ENCODE data around the gene POC1A.
"Not testable (repeated sequence)": the region's sequence is repeated elsewhere in the genome, so short reads cannot be mapped to it uniquely, and the experiment has no call there.

The POC1A gene

DNA sequence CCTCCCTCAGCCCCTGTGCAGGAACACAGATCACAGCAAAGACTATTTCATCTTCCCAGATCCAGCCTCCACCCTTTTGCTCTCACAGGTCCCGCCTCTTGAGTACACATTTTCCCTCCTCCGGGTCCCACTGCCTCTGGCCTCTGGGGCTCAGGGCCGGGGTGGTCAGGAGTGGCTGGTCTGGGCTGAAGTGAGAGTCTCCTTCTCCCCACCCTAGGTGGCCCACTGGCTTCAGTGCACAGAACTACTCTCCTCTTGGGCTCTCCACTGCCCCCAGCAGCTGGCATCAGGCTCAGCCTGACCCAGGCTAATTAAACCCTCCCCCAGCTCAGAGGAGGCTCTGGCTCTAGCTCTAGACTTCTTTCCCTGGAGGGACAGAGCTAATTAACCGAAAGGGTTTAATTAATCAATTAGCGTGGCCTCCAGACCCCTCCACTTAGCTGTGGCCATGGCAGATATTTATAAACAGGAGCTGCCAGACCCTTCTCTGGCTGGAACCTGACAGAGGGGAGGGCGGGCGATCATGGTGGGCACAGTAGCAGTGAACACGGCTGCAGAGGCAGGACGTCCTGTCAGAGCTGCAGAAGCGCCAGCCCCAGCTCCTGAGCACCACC, 113.0 kb downstream of the POC1A start:
- ATAC-seq (no peak), DNase-seq (no peak)
- H3K27me3 Mint-ChIP-seq: no peaks in the 10 kb centered on the region
- no peaks in the 10 kb centered on the region for H3K9me3 Mint-ChIP-seq
- peaks cover 4% of the 10 kb centered on the region for H3K4me1 Mint-ChIP-seq
- no peak overlapping the region for H3K27ac Mint-ChIP-seq
- no peak overlapping the region for H3K4me3 Mint-ChIP-seq

GRCh38 chr3:52040600-52040999, 113.6 kb downstream of the POC1A start:
- Mint-ChIP-seq H3K9me3 (no peaks in the 10 kb centered on the region), H3K4me1 (peaks cover 4% of the 10 kb centered on the region), H3K27me3 (no peaks in the 10 kb centered on the region), H3K27ac (peak overlapping the region in 1 of 2 donors; percentile 45), H3K4me3 (no peak overlapping the region)
- DNase-seq: no peak
- ATAC-seq: no peak

DNA sequence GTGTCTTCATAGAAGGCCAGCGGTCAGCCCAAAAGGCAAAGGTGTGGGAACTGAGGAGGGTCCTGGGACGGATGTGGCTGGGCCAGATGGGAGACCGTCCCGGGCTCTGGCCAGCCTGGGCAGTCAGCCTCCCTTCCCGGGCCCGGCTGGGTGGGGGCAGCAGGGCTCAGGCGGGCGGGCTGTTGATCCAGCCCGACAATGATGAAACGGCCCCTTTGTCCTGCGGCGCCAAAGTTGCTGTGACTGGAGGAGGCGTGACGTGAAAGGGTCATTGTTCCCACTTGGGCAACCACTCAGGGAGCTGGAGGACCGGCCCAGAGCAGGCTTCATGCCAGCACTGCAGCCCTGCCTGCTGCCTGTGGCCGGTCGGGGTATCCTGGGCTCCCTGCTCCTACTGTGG, 114.4 kb downstream of the POC1A start:
- DNase-seq: no peak
- Mint-ChIP-seq H3K27me3 (no peaks in the 10 kb centered on the region), H3K27ac (no peak overlapping the region), H3K9me3 (no peaks in the 10 kb centered on the region), H3K4me3 (no peak overlapping the region), H3K4me1 (peaks cover 4% of the 10 kb centered on the region)
- ATAC-seq: no peak

GRCh38 chr3:52039426-52039825, 114.8 kb downstream of the POC1A start:
- peaks cover 4% of the 10 kb centered on the region for H3K4me1 Mint-ChIP-seq
- no peaks in the 10 kb centered on the region for H3K9me3 Mint-ChIP-seq
- no peak overlapping the region for H3K27ac Mint-ChIP-seq
- H3K4me3 Mint-ChIP-seq: no peak overlapping the region
- H3K27me3 Mint-ChIP-seq: no peaks in the 10 kb centered on the region
- ATAC-seq: no peak
- DNase-seq: no peak

- Mint-ChIP-seq H3K27me3 (no peaks in the 10 kb centered on the region), H3K9me3 (no peaks in the 10 kb centered on the region), H3K4me3 (no peak overlapping the region), H3K4me1 (peaks cover 4% of the 10 kb centered on the region), H3K27ac (no peak overlapping the region)
- ATAC-seq (no peak), DNase-seq (no peak)
Observed at GRCh38 chr3:52038227-52038626, 116.0 kb downstream of the POC1A start.

- Mint-ChIP-seq H3K27me3 (no peaks in the 10 kb centered on the region), H3K4me3 (no peak overlapping the region), H3K27ac (no peak overlapping the region), H3K9me3 (no peaks in the 10 kb centered on the region), H3K4me1 (peaks cover 4% of the 10 kb centered on the region)
- ATAC-seq (no peak), DNase-seq (no peak)
Observed at GRCh38 chr3:52037291-52037690, 116.9 kb downstream of the POC1A start.

- peak; percentile 41 for ATAC-seq
- DNase-seq: no peak
- H3K27me3 Mint-ChIP-seq: no peaks in the 10 kb centered on the region
- peak overlapping the region in 1 of 2 donors; percentile 19 for H3K27ac Mint-ChIP-seq
- H3K9me3 Mint-ChIP-seq: no peaks in the 10 kb centered on the region
- peaks cover 4% of the 10 kb centered on the region for H3K4me1 Mint-ChIP-seq
- H3K4me3 Mint-ChIP-seq: no peak overlapping the region
Observed at GRCh38 chr3:52036829-52037228, 117.4 kb downstream of the POC1A start.

DNA sequence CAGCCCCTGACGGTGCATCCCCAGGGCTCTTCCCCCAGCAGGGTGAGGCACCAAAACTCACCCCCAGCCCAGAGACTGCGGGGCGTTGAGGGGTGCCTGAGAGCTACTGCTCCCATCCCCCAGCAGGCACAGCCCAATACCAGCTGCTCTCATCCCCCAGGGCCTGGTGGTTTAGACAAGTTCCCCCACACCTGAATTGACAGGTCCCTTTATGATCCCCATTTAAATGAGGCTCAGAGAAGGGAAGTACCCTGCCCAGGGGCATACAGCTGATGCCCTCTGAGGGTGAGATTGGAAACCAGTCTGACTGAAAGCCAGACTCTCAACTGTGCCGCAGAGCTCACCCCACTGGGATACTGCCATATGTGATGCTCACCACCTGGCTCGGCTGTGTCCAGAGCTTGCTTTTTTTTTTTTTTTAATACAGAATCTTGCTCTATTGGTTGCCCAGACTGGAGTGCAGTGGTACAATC, 118.0 kb downstream of the POC1A start:
- no peaks in the 10 kb centered on the region for H3K27me3 Mint-ChIP-seq
- no peaks in the 10 kb centered on the region for H3K9me3 Mint-ChIP-seq
- H3K4me1 Mint-ChIP-seq: no peaks in the 10 kb centered on the region
- peak overlapping the region in 1 of 2 donors; percentile 19 for H3K27ac Mint-ChIP-seq
- DNase-seq: no peak
- H3K4me3 Mint-ChIP-seq: no peak overlapping the region
- ATAC-seq: no peak

DNA sequence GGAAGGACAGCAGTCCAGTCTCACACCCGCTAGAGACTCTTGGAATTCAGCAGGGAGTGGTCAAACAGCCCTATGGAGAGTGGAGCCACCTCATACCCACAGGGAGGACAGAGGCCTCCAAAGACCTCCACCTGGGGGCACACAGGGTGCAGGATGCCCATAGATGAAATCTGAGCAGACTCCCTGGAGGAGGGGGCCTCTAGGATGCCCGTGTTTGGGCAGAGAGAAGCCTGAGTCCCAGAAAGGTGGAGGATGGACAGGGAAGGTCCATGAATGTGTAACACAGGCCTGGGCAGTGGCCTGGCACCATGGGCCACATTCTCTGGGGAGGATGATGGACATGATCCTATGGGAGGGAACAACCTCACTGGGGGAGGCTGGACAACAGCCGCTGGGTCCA, 119.6 kb downstream of the POC1A start:
- ATAC-seq (no peak), DNase-seq (no peak)
- peak overlapping the region in 1 of 2 donors; percentile 31 for H3K27ac Mint-ChIP-seq
- H3K9me3 Mint-ChIP-seq: no peaks in the 10 kb centered on the region
- no peaks in the 10 kb centered on the region for H3K27me3 Mint-ChIP-seq
- H3K4me1 Mint-ChIP-seq: no peaks in the 10 kb centered on the region
- no peak overlapping the region for H3K4me3 Mint-ChIP-seq

GRCh38 chr3:52034212-52034611, 120.0 kb downstream of the POC1A start:
- H3K27me3 Mint-ChIP-seq: no peaks in the 10 kb centered on the region
- ATAC-seq (no peak), DNase-seq (no peak)
- H3K4me1 Mint-ChIP-seq: no peaks in the 10 kb centered on the region
- peak overlapping the region in 1 of 2 donors; percentile 54 for H3K27ac Mint-ChIP-seq
- no peak overlapping the region for H3K4me3 Mint-ChIP-seq
- H3K9me3 Mint-ChIP-seq: no peaks in the 10 kb centered on the region

- H3K4me3 Mint-ChIP-seq, DNase-seq, H3K27me3 Mint-ChIP-seq, H3K4me1 Mint-ChIP-seq, H3K27ac Mint-ChIP-seq, ATAC-seq, H3K9me3 Mint-ChIP-seq: not testable (repeated sequence)
Observed at GRCh38 chr3:52033748-52034147, 120.5 kb downstream of the POC1A start.

- no peaks in the 10 kb centered on the region for H3K4me1 Mint-ChIP-seq
- no peak overlapping the region for H3K27ac Mint-ChIP-seq
- no peaks in the 10 kb centered on the region for H3K27me3 Mint-ChIP-seq
- ATAC-seq: no peak
- H3K9me3 Mint-ChIP-seq: no peaks in the 10 kb centered on the region
- no peak overlapping the region for H3K4me3 Mint-ChIP-seq
- DNase-seq: no peak
Observed at GRCh38 chr3:52032702-52033408, 121.4 kb downstream of the POC1A start.

DNA sequence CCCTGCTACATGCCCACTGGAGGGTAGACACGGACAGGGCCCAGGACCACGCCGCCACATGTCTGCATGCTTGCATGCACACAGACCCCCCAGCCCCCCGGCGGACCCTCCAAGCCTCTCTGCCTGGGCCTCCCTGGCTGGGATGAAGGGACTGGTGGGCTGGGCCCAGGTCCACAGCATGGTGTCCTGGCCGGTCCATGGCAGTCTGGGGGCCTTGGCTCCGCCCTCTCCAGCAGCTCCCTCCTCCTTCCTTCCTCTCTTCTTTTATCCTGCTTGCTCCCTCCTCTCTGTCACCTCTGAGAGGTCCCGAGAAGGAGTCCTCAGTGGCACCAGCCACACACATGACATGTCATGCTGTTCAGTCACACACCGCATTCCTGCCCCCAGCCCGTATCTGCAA, 122.3 kb downstream of the POC1A start:
- DNase-seq: no peak
- Mint-ChIP-seq H3K27ac (peak overlapping the region in 1 of 2 donors; percentile 55), H3K4me3 (no peak overlapping the region), H3K4me1 (no peaks in the 10 kb centered on the region), H3K9me3 (no peaks in the 10 kb centered on the region), H3K27me3 (no peaks in the 10 kb centered on the region)
- peak; percentile 22 for ATAC-seq

DNA sequence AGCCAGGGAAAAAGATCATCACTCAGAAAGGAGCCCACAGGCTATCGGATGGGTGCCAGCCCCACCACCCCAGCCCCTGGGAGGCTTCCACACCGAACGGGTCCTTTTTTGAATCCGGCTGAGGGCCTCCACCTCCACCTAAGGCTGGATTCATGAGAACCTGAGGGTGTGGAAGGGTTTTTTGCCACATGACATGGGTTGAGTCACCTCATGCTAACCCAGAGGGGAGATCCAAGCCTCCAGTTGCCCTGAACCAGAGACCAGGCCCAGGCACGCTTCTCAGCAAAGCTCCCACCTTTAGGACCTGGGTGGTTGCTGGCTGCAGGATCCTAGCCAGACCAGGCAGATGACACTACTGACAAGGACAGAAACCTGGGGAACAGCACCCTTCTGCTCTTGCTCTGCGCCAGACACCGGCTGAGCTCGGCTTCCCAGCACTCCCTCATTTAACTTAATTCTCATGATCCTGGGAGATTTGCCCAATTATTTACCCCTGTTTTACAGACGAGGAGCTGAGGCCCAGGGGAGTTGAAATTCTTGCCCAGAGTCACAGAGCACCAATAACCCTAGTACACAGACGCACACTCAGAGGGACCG, 123.4 kb downstream of the POC1A start:
- H3K4me3 Mint-ChIP-seq: no peak overlapping the region
- H3K4me1 Mint-ChIP-seq: no peaks in the 10 kb centered on the region
- ATAC-seq (no peak), DNase-seq (no peak)
- no peaks in the 10 kb centered on the region for H3K27me3 Mint-ChIP-seq
- H3K9me3 Mint-ChIP-seq: no peaks in the 10 kb centered on the region
- H3K27ac Mint-ChIP-seq: peak overlapping the region in 1 of 2 donors; percentile 46

DNA sequence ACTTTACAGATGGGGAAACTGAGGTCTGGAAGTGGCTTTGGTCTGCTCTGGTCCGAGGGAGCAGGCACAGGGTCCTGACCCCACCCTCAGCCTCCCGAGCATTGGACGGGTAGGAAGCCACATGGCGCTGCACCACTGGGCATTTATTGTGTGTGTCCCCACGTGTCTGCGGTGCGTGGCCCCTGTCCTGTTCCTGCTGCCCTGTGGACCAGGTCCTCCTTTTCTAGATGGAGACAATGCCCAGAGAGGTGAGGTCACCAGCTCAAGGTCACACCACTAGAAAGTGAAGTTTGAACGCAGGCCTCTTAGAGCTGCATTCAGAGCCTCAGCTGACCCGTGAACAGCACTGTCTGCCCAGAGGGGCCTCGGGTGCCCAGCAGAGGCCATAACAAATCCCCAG, 124.7 kb downstream of the POC1A start:
- Mint-ChIP-seq H3K4me3 (no peak overlapping the region), H3K9me3 (no peaks in the 10 kb centered on the region), H3K4me1 (no peaks in the 10 kb centered on the region), H3K27me3 (no peaks in the 10 kb centered on the region), H3K27ac (no peak overlapping the region)
- DNase-seq (no peak), ATAC-seq (no peak)

- Mint-ChIP-seq H3K27me3 (no peaks in the 10 kb centered on the region), H3K4me3 (no peak overlapping the region), H3K9me3 (no peaks in the 10 kb centered on the region), H3K4me1 (no peaks in the 10 kb centered on the region), H3K27ac (no peak overlapping the region)
- ATAC-seq: no peak
- DNase-seq: no peak
Observed at GRCh38 chr3:52029053-52029452, 125.2 kb downstream of the POC1A start.

All from stimulated activated naive CD8-positive, alpha-beta T cell treated with anti-CD3 and anti-CD28 coated beads, Interleukin-15, amount 100 ng/mL, for 72 hours (primary cell).